Smooth muscle cell (in vitro differentiated cells): Measurements from ENCODE around the gene A4GALT. TPM values are rescaled to one million over a fixed set of nuclear protein-coding genes. Genes with fewer than 3 reads are reported as not detected.

Source experiments
- DNase-seq: peaks from one replicate; lab custom pipeline; 2025; ENCODE audit not compliant: unreplicated experiment; lab: John Stamatoyannopoulos, UW
- H2AFZ ChIP-seq: fragments of 200-600 bp; sonication (generic); 2 replicates; pipeline ENCODE4 v1.6.0; 2016; ENCODE audit warnings: antibody characterized with exemption, low read depth, mild to moderate bottlenecking
- H3F3A ChIP-seq: fragments of 200-600 bp; sonication (generic); 2 replicates; pipeline ENCODE4 v1.6.0; 2017; ENCODE audit warnings: antibody characterized with exemption, low read depth
- H3K27ac ChIP-seq: fragments of 200-600 bp; sonication (generic); 2 replicates; pipeline ENCODE4 v1.5.1; 2016; ENCODE audit warnings: low read depth, mild to moderate bottlenecking
- H3K27me3 ChIP-seq: fragments of 200-600 bp; sonication (generic); 2 replicates; pipeline ENCODE4 v1.6.1; 2016; ENCODE audit warnings: low read depth, mild to moderate bottlenecking
- H3K36me3 ChIP-seq: fragments of 200-600 bp; sonication (generic); 2 replicates; pipeline ENCODE4 v1.5.1; 2016; ENCODE audit warnings: low read depth
- H3K4me1 ChIP-seq: fragments of 200-600 bp; sonication (generic); 2 replicates; pipeline ENCODE4 v1.5.1; 2016; ENCODE audit warnings: low read depth
- H3K4me2 ChIP-seq: fragments of 200-600 bp; sonication (generic); 2 replicates; pipeline ENCODE4 v1.6.0; 2016; ENCODE audit warnings: mild to moderate bottlenecking
- H3K4me3 ChIP-seq: fragments of 200-600 bp; sonication (generic); 2 replicates; pipeline ENCODE4 v1.5.1; 2016; ENCODE audit warnings: mild to moderate bottlenecking
- H3K79me2 ChIP-seq: fragments of 200-600 bp; sonication (generic); 2 replicates; pipeline ENCODE4 v1.6.0; 2016; ENCODE audit warnings: low read depth, mild to moderate bottlenecking
- H3K9ac ChIP-seq: fragments of 200-600 bp; sonication (generic); 2 replicates; pipeline ENCODE4 v1.6.0; 2016; ENCODE audit warnings: low read depth
- H3K9me3 ChIP-seq: fragments of 200-600 bp; sonication (generic); replicated peaks from 2 replicates; pipeline ENCODE4 v1.5.1; 2016; ENCODE audit warnings: low read depth
- H4K20me1 ChIP-seq: fragments of 200-600 bp; sonication (generic); 2 replicates; pipeline ENCODE4 v1.6.0; 2016; ENCODE audit warnings: low read depth
- CTCF ChIP-seq: fragments of 200-600 bp; sonication (generic); IDR thresholded peaks from 2 replicates; pipeline ENCODE4 v1.5.1; 2017; ENCODE audit warnings: borderline replicate concordance, mild to moderate bottlenecking, antibody characterized with exemption; ENCODE audit not compliant: insufficient read depth, poor library complexity, severe bottlenecking
- WGBS: methylation state at CpG from one replicate; pipeline ENCODE4 v1.1.7; 2016; ENCODE audit warnings: low lambda C conversion rate; 5-methylcytosine and 5-hydroxymethylcytosine counted together
- polyA plus RNA-seq: library from polyadenylated mRNA; unstranded; fragments of >200 nt; fragmentation: Nextera tagmentation; extraction: Ambion mirVana; gene quantifications from 2 replicates; pipeline ENCODE4 v1.2.1, GENCODE V29; 2016
- total RNA-seq: library from RNA; depleted of rRNA; stranded (reverse); fragments of >200 nt; gene quantifications from 2 replicates; pipeline ENCODE4 v1.2.3, GENCODE V29; 2014

Gene A4GALT
- total and polyA plus RNA-seq, 2 experiments from 2014 or later: 0.99 to 1.6 TPM

GRCh38 chr22:42693763-42694683 lies 26.6 kb downstream of the A4GALT start:
- Histone ChIP-seq H3K79me2 (no peaks in the 10 kb centered on the region), H3K27ac (no peak overlapping the region), H4K20me1 (no peaks in the 10 kb centered on the region), H3K9me3 (no peaks in the 10 kb centered on the region), H3K27me3 (no peaks in the 10 kb centered on the region), H3K4me2 (no peak overlapping the region), H2AFZ (no peak overlapping the region), H3F3A (no peaks in the 10 kb centered on the region), H3K9ac (no peak overlapping the region), H3K4me3 (no peak overlapping the region), H3K36me3 (no peaks in the 10 kb centered on the region), H3K4me1 (no peaks in the 10 kb centered on the region)
- no peak for DNase-seq
- 93% methylated on average over 25 of the region's 25 CpGs for WGBS
- TF ChIP-seq CTCF: no peak

GRCh38 chr22:42693055-42693762 lies 27.5 kb downstream of the A4GALT start:
- Histone ChIP-seq H3K4me1 (peaks cover 4% of the 10 kb centered on the region), H3K9me3 (no peaks in the 10 kb centered on the region), H3K4me2 (no peak overlapping the region), H4K20me1 (no peaks in the 10 kb centered on the region), H3K4me3 (no peak overlapping the region), H2AFZ (no peak overlapping the region), H3K36me3 (no peaks in the 10 kb centered on the region), H3K79me2 (no peaks in the 10 kb centered on the region), H3K27ac (no peak overlapping the region), H3K9ac (no peak overlapping the region), H3F3A (no peaks in the 10 kb centered on the region), H3K27me3 (no peaks in the 10 kb centered on the region)
- TF ChIP-seq CTCF: no peak
- DNase-seq: no peak
- WGBS: 97% methylated on average over 51 of the region's 51 CpGs

- Histone ChIP-seq H3K9ac (no peak overlapping the region), H3F3A (no peaks in the 10 kb centered on the region), H2AFZ (no peak overlapping the region), H3K27ac (no peak overlapping the region), H3K79me2 (no peaks in the 10 kb centered on the region), H3K9me3 (no peaks in the 10 kb centered on the region), H3K4me3 (no peak overlapping the region), H3K4me2 (no peak overlapping the region), H3K27me3 (no peaks in the 10 kb centered on the region), H3K4me1 (peaks cover 4% of the 10 kb centered on the region), H4K20me1 (no peaks in the 10 kb centered on the region), H3K36me3 (no peaks in the 10 kb centered on the region)
- DNase-seq: no peak
- whole genome bisulfite sequencing: 93% methylated on average over 29 of the region's 32 CpGs
- TF ChIP-seq CTCF: no peak
These were observed 28.2 kb downstream of the A4GALT start for GRCh38 chr22:42692239-42693054.
